ENCODE measurements around the gene SLC25A20. TPM values are rescaled to one million over a fixed set of nuclear protein-coding genes. Genes with fewer than 3 reads are reported as not detected.

The SLC25A20 gene
- total and polyA plus RNA-seq, 4 donors: 36.9 to 223 (median 86.5) TPM

DNA sequence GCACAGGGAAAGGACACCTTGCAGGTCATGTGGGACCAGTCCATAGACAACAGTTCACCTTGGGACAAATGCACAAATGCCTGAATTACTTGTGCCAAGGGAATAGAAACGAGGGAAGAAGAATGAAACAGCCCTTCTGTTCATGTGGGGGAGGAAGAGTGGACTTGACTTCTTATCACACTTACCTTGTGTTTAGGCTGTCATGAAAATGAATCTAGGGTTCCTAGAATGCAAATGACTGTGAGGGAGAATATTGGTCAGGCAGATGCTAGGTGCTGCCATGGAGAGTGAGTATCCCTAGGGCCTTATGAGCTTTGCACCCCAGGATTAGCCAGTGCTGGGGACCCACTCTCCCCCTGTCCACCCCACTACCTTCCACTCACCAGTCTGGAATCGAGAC lies 40.0 kb downstream of the SLC25A20 start:
- no peak for DNase-seq (ENCODE audit: low spot score)
- TF ChIP-seq RXRA (IDR thresholded peaks at IDR 0.05) (no peak), HNF4A (conservative IDR thresholded peaks at IDR 0.05) (no peak), FOXA2 (IDR thresholded peaks at IDR 0.05) (no peak), NR2F2 (IDR thresholded peaks at IDR 0.05) (no peak), JUND (IDR thresholded peaks at IDR 0.05) (no peak), SP1 (IDR thresholded peaks at IDR 0.05) (no peak)
- TF ChIP-seq, protein P1, sequence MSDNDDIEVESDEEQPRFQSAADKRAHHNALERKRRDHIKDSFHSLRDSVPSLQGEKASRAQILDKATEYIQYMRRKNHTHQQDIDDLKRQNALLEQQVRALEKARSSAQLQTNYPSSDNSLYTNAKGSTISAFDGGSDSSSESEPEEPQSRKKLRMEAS (IDR thresholded peaks at IDR 0.05): no peak
- TF ChIP-seq, protein P2, sequence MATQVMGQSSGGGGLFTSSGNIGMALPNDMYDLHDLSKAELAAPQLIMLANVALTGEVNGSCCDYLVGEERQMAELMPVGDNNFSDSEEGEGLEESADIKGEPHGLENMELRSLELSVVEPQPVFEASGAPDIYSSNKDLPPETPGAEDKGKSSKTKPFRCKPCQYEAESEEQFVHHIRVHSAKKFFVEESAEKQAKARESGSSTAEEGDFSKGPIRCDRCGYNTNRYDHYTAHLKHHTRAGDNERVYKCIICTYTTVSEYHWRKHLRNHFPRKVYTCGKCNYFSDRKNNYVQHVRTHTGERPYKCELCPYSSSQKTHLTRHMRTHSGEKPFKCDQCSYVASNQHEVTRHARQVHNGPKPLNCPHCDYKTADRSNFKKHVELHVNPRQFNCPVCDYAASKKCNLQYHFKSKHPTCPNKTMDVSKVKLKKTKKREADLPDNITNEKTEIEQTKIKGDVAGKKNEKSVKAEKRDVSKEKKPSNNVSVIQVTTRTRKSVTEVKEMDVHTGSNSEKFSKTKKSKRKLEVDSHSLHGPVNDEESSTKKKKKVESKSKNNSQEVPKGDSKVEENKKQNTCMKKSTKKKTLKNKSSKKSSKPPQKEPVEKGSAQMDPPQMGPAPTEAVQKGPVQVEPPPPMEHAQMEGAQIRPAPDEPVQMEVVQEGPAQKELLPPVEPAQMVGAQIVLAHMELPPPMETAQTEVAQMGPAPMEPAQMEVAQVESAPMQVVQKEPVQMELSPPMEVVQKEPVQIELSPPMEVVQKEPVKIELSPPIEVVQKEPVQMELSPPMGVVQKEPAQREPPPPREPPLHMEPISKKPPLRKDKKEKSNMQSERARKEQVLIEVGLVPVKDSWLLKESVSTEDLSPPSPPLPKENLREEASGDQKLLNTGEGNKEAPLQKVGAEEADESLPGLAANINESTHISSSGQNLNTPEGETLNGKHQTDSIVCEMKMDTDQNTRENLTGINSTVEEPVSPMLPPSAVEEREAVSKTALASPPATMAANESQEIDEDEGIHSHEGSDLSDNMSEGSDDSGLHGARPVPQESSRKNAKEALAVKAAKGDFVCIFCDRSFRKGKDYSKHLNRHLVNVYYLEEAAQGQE (IDR thresholded peaks at IDR 0.05): no peak
- H3K4me1 ChIP-seq (ENCODE audit: control insufficient read depth in 4 of 4, insufficient read depth in 4 of 4, low read length in 3 of 4): peaks cover 0 to 2% (median 0%) of the 10 kb centered on the region in 4 donors
- H3K27ac ChIP-seq (ENCODE audit: low read depth in 1 of 2, low read length in 2 of 2): no peak overlapping the region
- H3K4me3 ChIP-seq (ENCODE audit: low read depth in 1 of 3, low read length in 3 of 3): no peak overlapping the region
- no peaks in the 10 kb centered on the region for H3K9me3 ChIP-seq (ENCODE audit: control insufficient read depth in 4 of 4, low read length in 3 of 4)
- 97% methylated on average over 2 of the region's 2 CpGs for WGBS
- H3K27me3 ChIP-seq (ENCODE audit: control insufficient read depth in 4 of 4, insufficient read depth in 4 of 4, low read length in 3 of 4): no peaks in the 10 kb centered on the region
- H3K36me3 ChIP-seq (ENCODE audit: control insufficient read depth in 4 of 4, insufficient read depth in 3 of 4, low read depth in 1 of 4, low read length in 3 of 4): peaks cover 9 to 45% (median 41%) of the 10 kb centered on the region in 4 donors
- no peak overlapping the region for H3K9ac ChIP-seq (ENCODE audit: low read depth in 1 of 2, low read length in 2 of 2)

DNA sequence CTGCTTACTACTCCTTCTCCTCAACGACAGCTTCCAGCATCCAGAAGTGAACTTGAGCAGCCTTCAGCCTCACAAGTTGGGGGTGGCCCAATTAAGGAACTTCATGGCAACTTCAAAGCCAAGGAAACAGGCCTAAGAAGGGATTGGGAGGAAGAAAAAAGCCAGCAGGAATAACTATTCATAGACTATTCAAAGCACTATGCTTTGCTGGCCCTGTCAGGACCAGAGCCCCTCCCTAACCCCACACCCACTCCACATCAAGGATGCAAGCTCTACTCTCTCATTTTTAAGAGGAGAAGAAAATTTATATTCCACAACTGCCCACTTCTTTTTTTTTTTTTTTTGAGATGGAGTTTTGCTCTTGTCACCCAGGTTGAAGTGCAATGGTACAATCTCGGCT lies 41.0 kb downstream of the SLC25A20 start:
- 87% methylated on average over 2 of the region's 2 CpGs for WGBS
- Histone ChIP-seq H3K36me3 (ENCODE audit: control insufficient read depth in 4 of 4, insufficient read depth in 3 of 4, low read depth in 1 of 4, low read length in 3 of 4) (peaks cover 9 to 45% (median 41%) of the 10 kb centered on the region in 4 donors), H3K27me3 (ENCODE audit: control insufficient read depth in 4 of 4, insufficient read depth in 4 of 4, low read length in 3 of 4) (no peaks in the 10 kb centered on the region), H3K4me3 (ENCODE audit: low read depth in 1 of 3, low read length in 3 of 3) (no peak overlapping the region), H3K4me1 (ENCODE audit: control insufficient read depth in 4 of 4, insufficient read depth in 4 of 4, low read length in 3 of 4) (peaks cover 0 to 2% (median 0%) of the 10 kb centered on the region in 4 donors), H3K9me3 (ENCODE audit: control insufficient read depth in 4 of 4, low read length in 3 of 4) (no peaks in the 10 kb centered on the region), H3K9ac (ENCODE audit: low read depth in 1 of 2, low read length in 2 of 2) (no peak overlapping the region), H3K27ac (ENCODE audit: low read depth in 1 of 2, low read length in 2 of 2) (no peak overlapping the region)
- no peak for TF ChIP-seq RXRA (IDR thresholded peaks at IDR 0.05)
- no peak for TF ChIP-seq YY1 (IDR thresholded peaks at IDR 0.05)
- TF ChIP-seq JUND (IDR thresholded peaks at IDR 0.05): no peak
- TF ChIP-seq SP1 (IDR thresholded peaks at IDR 0.05): no peak
- TF ChIP-seq, protein P1 (IDR thresholded peaks at IDR 0.05): no peak
- no peak for TF ChIP-seq TAF1 (conservative IDR thresholded peaks at IDR 0.05)
- TF ChIP-seq, protein P2 (IDR thresholded peaks at IDR 0.05): no peak
- TF ChIP-seq EGR1 (IDR thresholded peaks at IDR 0.05; ENCODE audit: low read depth in 2 of 2): no peak
- TF ChIP-seq, protein P3, sequence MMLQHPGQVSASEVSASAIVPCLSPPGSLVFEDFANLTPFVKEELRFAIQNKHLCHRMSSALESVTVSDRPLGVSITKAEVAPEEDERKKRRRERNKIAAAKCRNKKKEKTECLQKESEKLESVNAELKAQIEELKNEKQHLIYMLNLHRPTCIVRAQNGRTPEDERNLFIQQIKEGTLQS (IDR thresholded peaks at IDR 0.05): no peak
- TF ChIP-seq HNF4A (conservative IDR thresholded peaks at IDR 0.05): no peak
- no peak for TF ChIP-seq HNF4G (IDR thresholded peaks at IDR 0.05)
- TF ChIP-seq FOXA1 (IDR thresholded peaks at IDR 0.05): no peak
- TF ChIP-seq FOXA2 (IDR thresholded peaks at IDR 0.05): no peak
- no peak for DNase-seq (ENCODE audit: low spot score)
